H9 (cell line): ENCODE measurements around the gene EPS8. TPM values are rescaled to one million over a fixed set of nuclear protein-coding genes. Genes with fewer than 3 reads are reported as not detected.

Experiments used
- DNase-seq: peaks from one replicate; pipeline ENCODE4 v3.0.0-alpha.2; 2017
- H2AFZ ChIP-seq: one replicate; pipeline ENCODE4 v1.6.1; 2013; ENCODE audit warnings: mild to moderate bottlenecking, low read length, control low read depth, moderate library complexity
- H2AK5ac ChIP-seq: 2 replicates; pipeline ENCODE4 v1.6.1; 2013; ENCODE audit warnings: low read length, control low read depth, mixed read lengths; ENCODE audit not compliant: insufficient read length
- H2BK120ac ChIP-seq: one replicate; pipeline ENCODE4 v1.6.1; 2013; ENCODE audit warnings: low read depth, mild to moderate bottlenecking, low read length, control low read depth, inconsistent platforms; ENCODE audit not compliant: poor library complexity, severe bottlenecking
- H2BK12ac ChIP-seq: 2 replicates; pipeline ENCODE4 v1.6.1; 2013; ENCODE audit warnings: low read length, control low read depth, mixed read lengths, low read depth; ENCODE audit not compliant: insufficient read length
- H2BK15ac ChIP-seq: 2 replicates; pipeline ENCODE4 v1.6.1; 2013; ENCODE audit warnings: low read depth, low read length, control low read depth
- H2BK20ac ChIP-seq: one replicate; pipeline ENCODE4 v1.6.1; 2013; ENCODE audit warnings: low read depth, mild to moderate bottlenecking, low read length, control low read depth, inconsistent platforms; ENCODE audit not compliant: poor library complexity, severe bottlenecking
- H2BK5ac ChIP-seq: 2 replicates; pipeline ENCODE4 v1.6.1; 2013; ENCODE audit warnings: low read length, control low read depth, mixed read lengths; ENCODE audit not compliant: insufficient read length
- H3K14ac ChIP-seq: 2 replicates; pipeline ENCODE4 v1.6.1; 2013; ENCODE audit warnings: low read length, control low read depth; ENCODE audit not compliant: insufficient read depth
- H3K18ac ChIP-seq: 2 replicates; pipeline ENCODE4 v1.6.1; 2013; ENCODE audit warnings: low read depth, mild to moderate bottlenecking, mixed read lengths, low read length, control low read depth; ENCODE audit not compliant: insufficient read length
- H3K23ac ChIP-seq: 2 replicates; pipeline ENCODE4 v1.6.1; 2013; ENCODE audit warnings: low read length, control low read depth, mixed read lengths, low read depth; ENCODE audit not compliant: insufficient read length
- H3K23me2 ChIP-seq: 2 replicates; pipeline ENCODE4 v1.6.1; 2013; ENCODE audit warnings: low read depth, mild to moderate bottlenecking, mixed read lengths, low read length, control low read depth; ENCODE audit not compliant: insufficient read length, poor library complexity, severe bottlenecking
- H3K27ac ChIP-seq: 2 replicates; pipeline ENCODE4 v1.5.1; 2013; ENCODE audit warnings: low read length, control low read depth, mixed read lengths, low read depth; ENCODE audit not compliant: insufficient read length
- H3K27me3 ChIP-seq: 2 replicates; pipeline ENCODE4 v1.6.1; 2013; ENCODE audit warnings: low read length, control low read depth, inconsistent platforms; ENCODE audit not compliant: insufficient read depth
- H3K4ac ChIP-seq: 2 replicates; pipeline ENCODE4 v1.6.1; 2013; ENCODE audit warnings: low read depth, mild to moderate bottlenecking, control low read depth, inconsistent platforms, low read length, moderate library complexity
- H3K4me1 ChIP-seq: 2 replicates; pipeline ENCODE4 v1.6.1; 2013; ENCODE audit warnings: low read length, control low read depth, inconsistent platforms; ENCODE audit not compliant: insufficient read depth
- H3K4me2 ChIP-seq: 2 replicates; pipeline ENCODE4 v1.6.1; 2013; ENCODE audit warnings: low read length, control low read depth, mixed read lengths; ENCODE audit not compliant: insufficient read length, insufficient read depth
- H3K56ac ChIP-seq: 2 replicates; pipeline ENCODE4 v1.6.1; 2013; ENCODE audit warnings: low read depth, mild to moderate bottlenecking, mixed read lengths, low read length, control low read depth; ENCODE audit not compliant: insufficient read length
- H3K79me1 ChIP-seq: 2 replicates; pipeline ENCODE4 v1.6.1; 2013; ENCODE audit warnings: low read depth, mild to moderate bottlenecking, moderate library complexity, low read length, control low read depth, inconsistent platforms; ENCODE audit not compliant: insufficient read depth, poor library complexity, severe bottlenecking
- H3K79me2 ChIP-seq: 2 replicates; pipeline ENCODE4 v1.6.1; 2013; ENCODE audit warnings: low read length, control low read depth, inconsistent platforms; ENCODE audit not compliant: insufficient read depth
- H3K9ac ChIP-seq: 2 replicates; pipeline ENCODE4 v1.6.1; 2013; ENCODE audit warnings: low read length, control low read depth, mixed read lengths; ENCODE audit not compliant: insufficient read length; ENCODE audit errors: extremely low read depth
- H3K9me3 ChIP-seq: one replicate; pipeline ENCODE4 v1.6.1; 2013; ENCODE audit warnings: low read depth, low read length, inconsistent platforms; ENCODE audit not compliant: control insufficient read depth
- H3T11ph ChIP-seq: one replicate; pipeline ENCODE4 v1.6.1; 2013; ENCODE audit warnings: mild to moderate bottlenecking, low read length, control low read depth, inconsistent platforms
- H4K20me1 ChIP-seq: one replicate; pipeline ENCODE4 v1.6.1; 2013; ENCODE audit not compliant: control insufficient read depth, insufficient read length, insufficient read depth
- H4K5ac ChIP-seq: 2 replicates; pipeline ENCODE4 v1.6.1; 2013; ENCODE audit warnings: low read depth, mild to moderate bottlenecking, mixed read lengths, low read length, control low read depth; ENCODE audit not compliant: insufficient read length
- H4K8ac ChIP-seq: replicated peaks from 2 replicates; pipeline ENCODE4 v1.6.1; 2013; ENCODE audit warnings: low read length, control low read depth, mixed read lengths, low read depth; ENCODE audit not compliant: insufficient read length
- H4K91ac ChIP-seq: 2 replicates; pipeline ENCODE4 v1.6.1; 2013; ENCODE audit warnings: low read depth, mild to moderate bottlenecking, moderate library complexity, mixed read lengths, low read length, control low read depth; ENCODE audit not compliant: insufficient read length
- H3K27ac Mint-ChIP-seq, 3 experiments: 2 replicates in 2 of 3; 3 replicates in 1 of 3; pipeline ENCODE4 v1.8.0; 2020 to 2021; ENCODE audit warnings: mixed read lengths in 3 of 3, mild to moderate bottlenecking in 1 of 3, moderate library complexity in 1 of 3
- H3K27me3 Mint-ChIP-seq: 2 replicates; pipeline ENCODE4 v1.8.0; 2021; ENCODE audit warnings: low read depth, mild to moderate bottlenecking, moderate library complexity, mixed read lengths
- H3K36me3 Mint-ChIP-seq, 3 experiments: 2 replicates in 2 of 3; 3 replicates in 1 of 3; pipeline ENCODE4 v1.8.0; 2020 to 2021; ENCODE audit warnings: low read depth in 3 of 3, mixed read lengths in 3 of 3; ENCODE audit not compliant: insufficient read depth in 1 of 3
- H3K4me1 Mint-ChIP-seq, 2 experiments: 2 replicates each; pipeline ENCODE4 v1.8.0; 2020; ENCODE audit warnings: mixed read lengths in 2 of 2
- H3K4me3 Mint-ChIP-seq, 2 experiments: 2 replicates in 1 of 2; 3 replicates in 1 of 2; pipeline ENCODE4 v1.8.0; 2020 to 2021; ENCODE audit warnings: mild to moderate bottlenecking in 2 of 2, mixed read lengths in 2 of 2, moderate library complexity in 1 of 2
- H3K9me3 Mint-ChIP-seq, 2 experiments: 2 replicates in 1 of 2; 3 replicates in 1 of 2; pipeline ENCODE4 v1.8.0; 2020; ENCODE audit warnings: mild to moderate bottlenecking in 2 of 2, mixed read lengths in 2 of 2, moderate library complexity in 1 of 2
- CTCF ChIP-seq: fragments of 200-600 bp; sonication (generic); conservative IDR thresholded peaks from 3 replicates; pipeline ENCODE4 v1.8.0; 2021; ENCODE audit warnings: antibody characterized with exemption, mild to moderate bottlenecking
- WGBS: extraction: QIAGEN DNeasy Blood & Tissue Kit; methylation state at CpG from one replicate; pipeline ENCODE4 v1.1.7; 2013; ENCODE audit warnings: missing lambda C conversion rate, low lambda C conversion rate, mixed read lengths; ENCODE audit not compliant: insufficient read length; ENCODE audit errors: extremely low coverage; 5-methylcytosine and 5-hydroxymethylcytosine counted together
- total RNA-seq: library from RNA; stranded (reverse); gene quantifications from 2 replicates; pipeline ENCODE4 v1.2.1, GENCODE V29; 2021

Gene EPS8
- total RNA-seq, 1 experiment from 2014 or later = 2.2 TPM

- H3K27ac ChIP-seq = no peak overlapping the region
- no peaks in the 10 kb centered on the region for H4K20me1 ChIP-seq
- no peaks in the 10 kb centered on the region for H3K23me2 ChIP-seq
- no peak overlapping the region for H2BK120ac ChIP-seq
- H2BK5ac ChIP-seq = no peak overlapping the region
- H3K27me3 Mint-ChIP-seq = no peaks in the 10 kb centered on the region
- DNase-seq = no peak
- no peaks in the 10 kb centered on the region for H3K27me3 ChIP-seq
- H2BK15ac ChIP-seq = no peak overlapping the region
- no peak overlapping the region for H2AFZ ChIP-seq
- H3K18ac ChIP-seq = no peak overlapping the region
- TF ChIP-seq CTCF = no peak
- H3K4me1 ChIP-seq = no peaks in the 10 kb centered on the region
- no peaks in the 10 kb centered on the region for H3K79me1 ChIP-seq
- H2AK5ac ChIP-seq = no peak overlapping the region
- no CpG with 5 or more reads among the region's 1 CpG for WGBS
- peaks cover 8 to 11% of the 10 kb centered on the region in 2 experiments for H3K4me1 Mint-ChIP-seq
- no peak overlapping the region for H4K91ac ChIP-seq
- H3K36me3 Mint-ChIP-seq = no peaks in the 10 kb centered on the region; a peak in 1 of 7 replicates
- H4K5ac ChIP-seq = no peak overlapping the region
- no peak overlapping the region for H3K27ac Mint-ChIP-seq
- no peaks in the 10 kb centered on the region for H3K9me3 ChIP-seq
- no peaks in the 10 kb centered on the region for H3K9me3 Mint-ChIP-seq
- no peaks in the 10 kb centered on the region for H3K79me2 ChIP-seq
- no peak overlapping the region for H3K23ac ChIP-seq
- H3K14ac ChIP-seq = no peak overlapping the region
- H3K4me3 Mint-ChIP-seq = no peak overlapping the region
- H3T11ph ChIP-seq = no peak overlapping the region
- H2BK12ac ChIP-seq = no peak overlapping the region
- H4K8ac ChIP-seq = no peak overlapping the region
- H2BK20ac ChIP-seq = no peak overlapping the region
- H3K4ac ChIP-seq = no peak overlapping the region
- no peak overlapping the region for H3K9ac ChIP-seq
- no peak overlapping the region for H3K56ac ChIP-seq
- no peak overlapping the region for H3K4me2 ChIP-seq
Measured at GRCh38 chr12:15648558-15648957, 140.6 kb downstream of the EPS8 start.
